GM12875 (cell line): ENCODE results near the gene KLHL4.

Source experiments
- H3K4me3 ChIP-seq: one replicate; pipeline ENCODE4 v1.5.1; 2011; ENCODE audit warnings: low read depth, low read length, control low read depth
- TF ChIP-seq, protein P1 (sequence below): IDR thresholded peaks from 2 replicates; pipeline ENCODE4 v1.5.1; 2011; ENCODE audit warnings: low read depth, mild to moderate bottlenecking, control low read depth, inconsistent platforms, low read length, moderate library complexity, borderline replicate concordance; ENCODE audit not compliant: insufficient read depth

The KLHL4 gene

DNA sequence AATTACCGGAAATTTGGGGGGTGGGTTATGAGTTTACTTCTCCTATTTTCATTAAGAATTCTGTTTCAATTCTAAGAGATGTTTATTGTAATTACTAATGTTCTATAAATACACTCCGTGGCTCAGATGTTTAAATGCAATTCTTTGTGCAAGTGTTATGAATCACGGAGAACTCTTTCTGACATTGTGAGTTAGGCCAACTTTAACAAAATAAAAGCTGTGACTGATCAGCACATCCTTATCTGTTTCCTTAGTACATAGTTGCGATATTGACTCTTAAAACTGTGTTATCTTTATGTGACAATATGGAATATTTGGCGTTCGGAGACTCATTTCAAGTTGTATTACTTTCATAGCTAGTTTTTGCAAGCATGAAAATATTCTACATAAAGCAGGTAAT lies 902 bp downstream of the KLHL4 start:
- no peak overlapping the region for H3K4me3 ChIP-seq
- TF ChIP-seq, protein P1, sequence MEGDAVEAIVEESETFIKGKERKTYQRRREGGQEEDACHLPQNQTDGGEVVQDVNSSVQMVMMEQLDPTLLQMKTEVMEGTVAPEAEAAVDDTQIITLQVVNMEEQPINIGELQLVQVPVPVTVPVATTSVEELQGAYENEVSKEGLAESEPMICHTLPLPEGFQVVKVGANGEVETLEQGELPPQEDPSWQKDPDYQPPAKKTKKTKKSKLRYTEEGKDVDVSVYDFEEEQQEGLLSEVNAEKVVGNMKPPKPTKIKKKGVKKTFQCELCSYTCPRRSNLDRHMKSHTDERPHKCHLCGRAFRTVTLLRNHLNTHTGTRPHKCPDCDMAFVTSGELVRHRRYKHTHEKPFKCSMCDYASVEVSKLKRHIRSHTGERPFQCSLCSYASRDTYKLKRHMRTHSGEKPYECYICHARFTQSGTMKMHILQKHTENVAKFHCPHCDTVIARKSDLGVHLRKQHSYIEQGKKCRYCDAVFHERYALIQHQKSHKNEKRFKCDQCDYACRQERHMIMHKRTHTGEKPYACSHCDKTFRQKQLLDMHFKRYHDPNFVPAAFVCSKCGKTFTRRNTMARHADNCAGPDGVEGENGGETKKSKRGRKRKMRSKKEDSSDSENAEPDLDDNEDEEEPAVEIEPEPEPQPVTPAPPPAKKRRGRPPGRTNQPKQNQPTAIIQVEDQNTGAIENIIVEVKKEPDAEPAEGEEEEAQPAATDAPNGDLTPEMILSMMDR: no peak

DNA sequence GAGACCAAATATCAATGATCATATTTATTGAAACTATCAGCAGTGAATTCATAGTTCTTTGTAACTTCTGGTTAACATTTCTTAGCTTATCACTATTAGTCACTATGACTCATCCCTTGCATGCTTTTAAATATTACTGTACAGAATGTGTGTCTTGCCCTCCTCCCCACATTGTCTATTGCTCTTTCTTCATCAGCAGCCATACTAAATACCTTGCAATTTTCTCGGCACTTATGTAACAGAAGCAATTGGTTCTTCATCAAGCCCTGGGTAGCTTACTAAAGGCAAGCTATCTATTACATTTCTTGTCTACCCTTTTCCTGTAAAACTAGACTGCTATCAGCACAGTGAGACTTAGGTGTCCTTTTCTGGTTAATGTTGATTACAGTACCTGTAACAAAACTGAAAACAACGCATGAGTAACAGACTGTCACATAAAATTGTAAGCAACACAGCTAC lies 8.2 kb downstream of the KLHL4 start:
- TF ChIP-seq, protein P1: no peak
- no peak overlapping the region for H3K4me3 ChIP-seq

DNA sequence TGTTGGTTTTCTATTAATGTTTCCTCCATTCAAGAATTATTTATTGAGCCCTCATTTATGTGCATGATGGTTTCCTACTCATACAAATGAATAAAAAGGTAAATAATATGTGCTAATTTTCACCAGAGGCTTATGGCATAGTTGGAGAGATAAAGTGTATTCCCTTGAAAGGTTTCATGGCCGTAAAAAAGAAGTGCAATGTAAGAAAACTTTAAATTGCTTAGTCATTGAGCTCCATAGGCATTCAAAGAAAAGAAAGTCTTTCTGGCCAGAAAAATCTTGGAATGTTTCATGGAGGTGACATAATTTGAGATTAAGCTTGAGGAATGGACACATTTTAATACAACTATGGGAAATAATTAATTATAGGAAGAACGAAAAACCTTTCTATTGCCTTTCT lies 8.7 kb downstream of the KLHL4 start:
- TF ChIP-seq, protein P1: no peak
- no peak overlapping the region for H3K4me3 ChIP-seq

DNA sequence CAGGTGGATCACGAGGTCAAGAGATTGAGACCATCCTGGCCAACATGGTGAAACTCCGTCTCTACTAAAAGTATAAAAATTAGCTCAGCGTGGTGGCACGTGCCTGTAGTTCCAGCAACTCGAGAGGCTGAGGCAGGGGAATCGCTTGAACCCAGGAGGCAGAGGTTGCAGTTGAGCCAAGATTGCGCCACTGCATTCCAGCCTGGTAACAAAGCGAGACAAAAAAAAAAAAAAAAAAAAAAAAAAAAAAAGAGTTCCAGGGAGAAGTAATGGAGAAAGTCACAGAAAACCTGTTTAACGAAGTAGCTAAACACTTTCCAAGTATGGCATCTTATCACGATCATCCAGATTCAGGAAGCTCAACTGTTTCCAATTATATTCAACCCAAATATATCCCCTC lies 10.9 kb downstream of the KLHL4 start:
- TF ChIP-seq, protein P1: no peak
- no peak overlapping the region for H3K4me3 ChIP-seq

DNA sequence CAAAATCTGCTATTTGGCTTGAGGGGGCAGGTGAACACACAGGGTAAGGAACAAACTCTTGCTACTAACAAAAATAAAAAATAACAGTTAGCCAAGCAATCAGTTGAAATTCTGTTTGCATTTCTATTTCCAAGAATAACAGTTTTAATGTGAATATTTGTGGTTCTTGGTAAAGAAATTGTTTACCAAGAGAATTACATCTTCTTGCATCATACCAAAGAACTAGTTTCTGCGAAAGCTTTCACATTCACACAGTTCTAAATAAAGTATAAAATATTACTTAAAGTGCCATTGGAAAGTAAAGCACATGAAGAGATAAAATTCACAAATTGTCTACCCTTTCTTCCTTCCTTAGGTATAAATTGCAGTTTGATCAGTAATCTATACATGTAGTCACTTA lies 54.4 kb downstream of the KLHL4 start:
- H3K4me3 ChIP-seq: no peak overlapping the region
- TF ChIP-seq, protein P1: no peak

DNA sequence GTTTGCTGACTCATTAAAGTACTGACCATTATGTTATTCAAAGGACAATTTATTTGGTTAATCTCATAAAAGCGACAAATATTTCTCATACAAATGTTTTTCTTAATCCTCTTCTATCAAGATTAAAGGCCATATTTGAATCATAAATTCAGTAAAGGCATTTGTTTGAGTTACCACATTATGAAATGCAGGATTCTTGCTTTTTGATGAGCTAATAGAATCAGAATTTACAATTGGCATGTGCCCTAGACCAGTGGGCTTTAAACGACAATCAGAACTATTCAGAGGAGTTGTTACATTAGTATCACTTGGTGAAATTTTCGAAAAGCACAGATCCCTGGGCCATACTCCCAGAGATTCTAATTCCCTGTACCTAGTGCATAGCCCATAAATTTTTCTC lies 55.3 kb downstream of the KLHL4 start:
- TF ChIP-seq, protein P1: no peak
- no peak overlapping the region for H3K4me3 ChIP-seq

DNA sequence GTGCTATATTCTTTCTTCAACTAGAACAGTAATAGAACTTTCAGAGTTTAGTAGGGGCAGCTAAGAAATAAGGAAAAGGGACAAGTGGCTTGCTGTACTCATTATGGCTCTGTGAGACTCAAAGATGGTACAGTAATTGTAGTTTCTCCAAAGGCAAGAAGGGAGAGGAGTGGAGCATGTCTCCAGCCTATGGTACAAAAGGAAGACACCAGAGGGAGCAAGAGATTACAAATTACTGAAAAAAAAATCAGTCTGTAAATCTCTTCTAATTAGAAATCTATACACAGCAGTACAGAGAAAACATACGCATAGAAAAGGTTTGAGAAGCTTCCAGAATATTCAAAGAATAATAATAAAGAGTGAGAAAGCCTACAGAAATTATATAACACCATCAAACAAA lies 61.4 kb downstream of the KLHL4 start:
- TF ChIP-seq, protein P1: no peak
- no peak overlapping the region for H3K4me3 ChIP-seq
